NCI-H2029 treated with DMSO at 0.1 percent for 48 hours (cell line): Measurements from ENCODE around the gene IFIT1.
"Not testable (repeated sequence)": the region's sequence is repeated elsewhere in the genome, so short reads cannot be mapped to it uniquely, and the experiment has no call there.

Experiments used
- DNase-seq: peaks from one replicate; lab custom pipeline; 2025; lab: John Stamatoyannopoulos, UW

IFIT1 gene

DNA sequence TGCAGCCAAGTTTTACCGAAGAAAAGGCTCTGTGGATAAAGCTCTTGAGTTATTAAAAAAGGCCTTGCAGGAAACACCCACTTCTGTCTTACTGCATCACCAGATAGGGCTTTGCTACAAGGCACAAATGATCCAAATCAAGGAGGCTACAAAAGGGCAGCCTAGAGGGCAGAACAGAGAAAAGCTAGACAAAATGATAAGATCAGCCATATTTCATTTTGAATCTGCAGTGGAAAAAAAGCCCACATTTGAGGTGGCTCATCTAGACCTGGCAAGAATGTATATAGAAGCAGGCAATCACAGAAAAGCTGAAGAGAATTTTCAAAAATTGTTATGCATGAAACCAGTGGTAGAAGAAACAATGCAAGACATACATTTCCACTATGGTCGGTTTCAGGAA lies 10.6 kb downstream of the IFIT1 start:
- DNase-seq, result no peak

GRCh38 chr10:89404104-89405047 lies 12.0 kb downstream of the IFIT1 start:
- DNase-seq, result no peak

DNA sequence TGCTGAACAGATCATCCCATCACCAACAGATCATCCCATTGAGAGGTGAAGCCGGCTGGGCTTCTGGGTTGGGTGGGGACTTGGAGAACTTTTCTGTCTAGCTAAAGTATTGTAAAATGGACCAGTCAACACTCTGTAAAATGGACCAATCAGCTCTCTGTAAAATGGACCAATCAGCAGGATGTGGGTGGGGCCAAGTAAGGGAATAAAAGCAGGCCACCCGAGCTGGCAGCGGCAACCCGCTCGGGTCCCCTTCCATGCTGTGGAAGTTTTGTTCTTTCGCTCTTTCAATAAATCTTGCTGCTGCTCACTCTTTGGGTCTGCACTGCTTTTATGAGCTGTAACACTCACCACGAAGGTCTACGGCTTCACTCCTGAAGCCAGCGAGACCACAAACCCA lies 13.8 kb downstream of the IFIT1 start:
- not testable (repeated sequence) for DNase-seq

DNA sequence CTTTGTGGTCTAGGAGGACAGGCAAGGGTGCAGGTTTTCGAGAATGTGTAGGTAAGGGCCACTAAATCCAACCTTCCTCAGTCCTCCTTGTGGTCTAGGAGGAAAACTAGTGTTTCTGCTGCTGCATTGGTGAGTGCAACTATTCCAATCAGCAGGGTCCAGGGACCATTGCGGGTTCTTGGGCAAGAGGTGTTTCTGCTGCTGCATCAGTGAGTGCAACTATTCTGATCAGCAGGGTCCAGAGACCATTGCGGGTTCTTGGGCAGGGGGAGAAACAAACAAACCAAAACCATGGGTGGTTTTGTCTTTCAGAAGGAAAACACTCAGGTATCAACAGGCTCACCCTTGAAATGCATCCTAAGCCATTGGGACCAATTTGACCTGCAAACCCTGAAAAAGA lies 15.4 kb downstream of the IFIT1 start:
- DNase-seq, result not testable (repeated sequence)

GRCh38 chr10:89409282-89409681 lies 16.9 kb downstream of the IFIT1 start:
- DNase-seq, result not testable (repeated sequence)

DNA sequence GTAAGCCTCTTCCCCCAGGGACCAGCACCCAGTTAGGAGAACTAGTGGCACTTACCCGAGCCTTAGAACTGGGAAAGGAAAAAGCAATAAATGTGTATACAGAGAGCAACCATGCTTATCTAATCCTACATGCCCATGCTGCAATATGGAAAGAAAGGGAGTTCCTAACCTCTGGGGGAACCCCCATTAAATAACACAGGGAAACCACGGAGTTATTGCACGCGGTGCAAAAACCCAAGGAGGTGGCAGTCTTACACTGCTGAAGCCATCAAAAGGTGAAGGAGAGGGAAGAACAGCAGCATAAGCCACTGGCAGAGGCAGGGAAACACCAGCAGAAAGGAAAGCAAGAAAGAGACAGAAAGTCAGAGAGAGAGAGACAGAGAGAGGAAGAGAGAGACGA lies 18.1 kb downstream of the IFIT1 start:
- DNase-seq, result not testable (repeated sequence)

DNA sequence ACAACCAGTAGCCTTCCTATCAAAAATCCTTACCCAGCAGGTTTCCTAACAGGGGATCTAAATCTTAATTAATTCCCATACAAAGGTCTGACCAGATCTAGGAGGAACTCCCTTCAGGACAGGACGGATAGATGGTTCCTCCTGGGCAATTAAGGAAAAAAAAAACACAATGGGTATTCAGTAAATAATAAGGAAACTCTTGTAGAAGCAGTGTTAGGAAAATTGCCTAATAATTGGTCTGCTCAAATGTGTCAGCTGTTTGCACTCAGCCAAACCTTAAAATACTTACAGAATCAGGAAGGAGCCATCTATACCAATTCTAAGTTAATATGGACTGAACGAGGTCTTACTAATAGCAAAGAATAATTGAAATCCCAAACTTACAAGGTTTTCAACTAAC lies 18.7 kb downstream of the IFIT1 start:
- not testable (repeated sequence) for DNase-seq

DNA sequence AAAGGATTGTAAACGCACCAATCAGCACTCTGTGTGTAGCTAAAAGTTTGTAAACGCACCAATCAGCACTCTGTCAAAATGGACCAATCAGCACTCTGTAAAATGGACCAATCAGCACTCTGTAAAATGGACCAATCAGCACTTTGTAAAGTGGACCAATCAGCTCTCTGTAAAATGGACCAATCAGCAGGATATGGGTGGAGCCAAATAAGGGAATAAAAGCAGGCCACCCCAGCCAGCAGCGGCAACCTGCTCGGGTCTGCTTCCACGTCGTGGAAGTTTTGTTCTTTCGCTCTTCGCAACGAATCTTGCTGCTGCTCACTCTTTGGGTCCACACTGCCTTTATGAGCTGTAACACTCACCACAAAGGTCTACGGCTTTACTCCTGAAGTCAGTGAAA lies 19.9 kb downstream of the IFIT1 start:
- DNase-seq, result not testable (repeated sequence)

GRCh38 chr10:89413398-89413912 lies 21.0 kb downstream of the IFIT1 start:
- no peak for DNase-seq

- peak; percentile 22 for DNase-seq
Measured at GRCh38 chr10:89414146-89414878, 21.9 kb downstream of the IFIT1 start, which contains the start of gene IFIT5. TSS of gene IFIT5 (plus strand) at chr10:89414568. CDS start at chr10:89414799, 231 bp downstream.

DNA sequence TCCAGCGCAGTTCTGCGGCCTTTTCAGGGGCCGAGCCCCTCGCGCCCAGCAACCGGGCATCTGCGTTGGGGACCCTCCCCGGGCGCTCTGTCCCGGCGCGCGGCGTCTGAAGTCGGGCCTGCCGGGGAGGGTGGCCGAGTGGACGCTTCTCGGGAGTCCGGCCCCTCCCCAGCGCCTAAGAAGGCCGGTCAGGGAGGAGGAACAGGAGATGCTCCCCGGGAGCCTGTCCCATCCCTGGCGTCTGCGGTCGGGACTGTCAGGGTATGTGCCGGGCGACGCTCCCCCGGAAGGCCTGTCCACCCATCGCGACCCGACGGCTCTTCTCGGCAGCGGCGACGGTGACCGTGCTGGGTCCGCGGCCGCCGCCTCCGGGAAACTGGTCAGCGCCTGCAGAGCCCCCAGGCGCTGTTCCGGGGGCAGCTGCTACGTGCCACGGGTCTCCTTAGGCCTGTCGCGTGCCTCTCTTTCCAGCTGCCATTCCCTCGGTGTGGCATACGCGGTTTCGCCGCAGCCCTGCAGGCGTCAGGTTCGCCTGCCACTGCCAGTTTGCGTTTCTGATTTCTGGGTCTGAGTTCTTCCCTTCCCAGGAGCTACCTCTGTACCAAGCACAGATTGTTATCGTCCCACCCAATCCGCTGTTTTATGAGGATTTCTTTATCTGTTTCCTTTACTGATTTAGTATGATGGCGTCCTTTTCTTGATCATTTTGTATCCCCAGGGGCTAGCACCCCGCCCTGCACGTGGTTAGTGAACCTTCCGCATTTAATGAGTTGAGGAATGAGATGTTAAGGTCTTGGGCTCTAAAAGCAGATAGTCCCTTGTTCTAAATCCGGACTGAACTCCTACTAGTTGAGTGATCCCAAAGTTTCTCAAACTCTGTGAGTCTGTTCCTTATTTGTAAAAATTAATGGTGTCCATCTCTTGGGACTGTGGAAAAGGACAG lies 22.7 kb downstream of the IFIT1 start:
- DNase-seq, result no peak

- DNase-seq, result no peak
Measured at GRCh38 chr10:89416465-89416864, 24.0 kb downstream of the IFIT1 start.

GRCh38 chr10:89419548-89419947 lies 27.1 kb downstream of the IFIT1 start:
- DNase-seq, result no peak

- no peak for DNase-seq
Measured at GRCh38 chr10:89421018-89421476, 28.6 kb downstream of the IFIT1 start.

DNA sequence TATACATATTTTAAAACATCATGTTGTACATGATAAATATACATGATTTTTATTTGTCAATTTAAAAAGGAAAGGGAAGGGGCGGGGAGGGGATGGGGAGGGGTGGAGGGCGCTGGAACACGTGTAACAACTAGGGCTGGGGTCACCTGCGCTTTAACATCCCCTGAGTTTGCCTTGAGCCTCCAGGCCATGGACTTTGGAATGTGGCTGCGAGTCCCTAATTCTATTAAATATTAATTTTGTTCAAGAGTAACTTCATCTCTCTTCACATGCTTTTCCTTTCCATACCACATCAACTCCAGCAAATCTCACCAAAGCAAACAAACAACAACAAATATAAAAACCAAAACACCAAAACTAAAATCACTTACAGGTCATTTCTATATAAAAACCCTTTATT lies 32.6 kb downstream of the IFIT1 start:
- DNase-seq, result no peak

DNA sequence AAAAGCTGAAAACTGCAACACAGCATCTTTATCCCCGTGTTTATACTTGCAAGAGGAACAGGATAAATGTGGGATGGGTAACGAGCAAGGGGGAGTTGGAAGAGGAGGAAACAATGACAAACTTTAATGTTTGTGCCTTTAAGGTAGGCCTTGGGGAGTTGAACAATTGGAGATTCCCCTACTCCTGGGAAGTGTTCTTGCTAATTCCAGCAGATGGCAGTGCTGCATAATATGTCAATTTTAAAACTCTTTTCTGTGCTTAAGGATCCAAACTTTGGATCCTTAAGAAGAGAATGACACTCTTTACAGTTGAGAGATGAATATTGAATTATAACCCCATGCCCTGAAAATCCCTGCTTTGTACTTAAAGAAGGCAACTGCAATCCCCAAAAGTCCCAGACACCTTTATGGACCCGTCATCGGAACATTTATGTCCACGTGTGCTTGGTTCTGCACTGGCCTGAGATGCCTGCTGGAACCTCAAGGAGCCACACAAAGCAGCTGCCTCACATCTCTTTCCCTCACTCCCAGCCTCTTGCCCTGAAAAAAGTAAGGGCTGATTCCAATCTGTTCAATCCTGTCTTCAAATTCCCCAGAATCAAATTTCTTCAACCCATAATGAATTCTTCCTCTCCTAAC lies 33.9 kb downstream of the IFIT1 start:
- DNase-seq, result no peak

DNA sequence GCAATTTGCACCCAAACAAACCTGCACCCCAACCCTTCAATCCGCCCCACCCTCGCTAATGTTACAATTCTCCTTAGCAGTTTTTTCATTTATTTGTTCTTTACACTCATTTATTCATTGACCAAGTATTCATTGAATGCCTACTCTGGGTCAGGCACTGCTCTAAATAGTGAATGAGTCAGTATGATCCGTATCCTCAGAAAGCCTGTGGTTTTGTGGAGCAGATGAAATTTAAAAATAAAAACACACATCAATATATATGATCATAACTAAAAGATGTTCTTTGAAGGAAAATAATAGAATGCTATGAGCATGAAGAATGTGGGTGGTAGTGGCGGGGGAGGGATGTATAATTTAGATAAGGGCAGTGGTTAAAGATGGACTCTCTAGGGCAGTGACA lies 35.2 kb downstream of the IFIT1 start:
- DNase-seq, result no peak

GRCh38 chr10:89428877-89429276 lies 36.5 kb downstream of the IFIT1 start:
- no peak for DNase-seq

DNA sequence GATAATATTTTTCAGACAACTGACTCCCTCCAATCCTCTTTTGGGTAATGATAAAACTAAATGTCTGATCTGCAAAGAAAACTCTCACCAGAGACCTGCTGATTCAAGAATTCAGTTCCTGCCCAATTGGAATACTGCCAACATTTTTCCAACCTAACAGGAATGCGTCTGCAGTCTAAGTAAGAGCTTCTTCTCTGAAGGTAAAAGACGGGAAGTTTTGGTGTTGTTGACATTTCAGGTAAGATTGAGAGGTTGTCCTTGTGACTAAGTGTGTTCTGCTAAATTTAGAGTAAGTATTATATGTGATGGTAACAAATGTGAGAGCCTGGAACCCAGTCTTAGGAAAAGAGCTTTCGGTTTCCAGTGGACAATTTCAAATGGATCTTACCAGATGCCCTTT lies 39.6 kb downstream of the IFIT1 start:
- no peak for DNase-seq

- DNase-seq, result no peak
Measured at GRCh38 chr10:89438525-89438924, 46.1 kb downstream of the IFIT1 start.
